CD8-positive, alpha-beta memory T cell (primary cell): ENCODE results near the gene AREG. TPM values are rescaled to one million over a fixed set of nuclear protein-coding genes. Genes with fewer than 3 reads are reported as not detected.

Experiments used
- CTCF ChIA-PET: fragments of 350-600 bp; sonication (Branson Sonifier 250); formaldehyde crosslinking; loops from one replicate; lab custom pipeline; 2021; ENCODE audit warnings: antibody characterized with exemption; lab: Charles Lee
- POLR2A ChIA-PET: fragments of 350-600 bp; sonication (Branson Sonifier 250); formaldehyde crosslinking; loops from one replicate; lab custom pipeline; 2021; ENCODE audit warnings: antibody characterized with exemption; lab: Charles Lee
- DNase-seq, 5 donors: peaks; one replicate each; pipeline versions ENCODE4 v3.0.0 to v3.0.0-alpha.2; 2020 to 2022; ENCODE audit warnings: mixed read lengths in 1 of 5
- H3K27ac ChIP-seq: one replicate; pipeline ENCODE4 v1.7.0; 2013; ENCODE audit warnings: low read depth, mild to moderate bottlenecking, low read length, moderate library complexity
- H3K27me3 ChIP-seq: 2 replicates; pipeline ENCODE4 v1.7.0; 2013; ENCODE audit warnings: low read length, mild to moderate bottlenecking; ENCODE audit not compliant: insufficient read depth, poor library complexity, severe bottlenecking
- H3K36me3 ChIP-seq: 2 replicates; pipeline ENCODE4 v1.7.0; 2013; ENCODE audit warnings: mild to moderate bottlenecking, low read length, moderate library complexity; ENCODE audit not compliant: insufficient read depth
- H3K4me1 ChIP-seq: 2 replicates; pipeline ENCODE4 v1.7.0; 2013; ENCODE audit warnings: mild to moderate bottlenecking, low read length, moderate library complexity; ENCODE audit not compliant: insufficient read depth
- H3K4me3 ChIP-seq: 2 replicates; pipeline ENCODE4 v1.7.0; 2013; ENCODE audit warnings: mild to moderate bottlenecking, low read length
- H3K9me3 ChIP-seq: 2 replicates; pipeline ENCODE4 v1.7.0; 2013; ENCODE audit warnings: mild to moderate bottlenecking, low read length
- H3K27ac Mint-ChIP-seq, 8 donors: one replicate each; pipeline ENCODE4 v1.8.0; 2020 to 2021; ENCODE audit warnings: mixed read lengths in 8 of 8, mild to moderate bottlenecking in 6 of 8, inconsistent platforms in 3 of 8, moderate library complexity in 3 of 8
- H3K27me3 Mint-ChIP-seq, 2 donors: one replicate each; pipeline ENCODE4 v1.8.0; 2020 to 2021; ENCODE audit warnings: mixed read lengths in 2 of 2, mild to moderate bottlenecking in 1 of 2, moderate library complexity in 1 of 2
- H3K36me3 Mint-ChIP-seq, 3 donors: one replicate each; pipeline ENCODE4 v1.8.0; 2020 to 2021; ENCODE audit warnings: mixed read lengths in 3 of 3, inconsistent platforms in 1 of 3, mild to moderate bottlenecking in 1 of 3
- H3K4me1 Mint-ChIP-seq, 3 donors: one replicate each; pipeline ENCODE4 v1.8.0; 2020 to 2021; ENCODE audit warnings: mixed read lengths in 3 of 3, inconsistent platforms in 1 of 3, mild to moderate bottlenecking in 1 of 3
- H3K4me3 Mint-ChIP-seq, 7 donors: one replicate each; pipeline ENCODE4 v1.8.0; 2020 to 2021; ENCODE audit warnings: mixed read lengths in 7 of 7, mild to moderate bottlenecking in 6 of 7, moderate library complexity in 4 of 7, inconsistent platforms in 2 of 7
- H3K9me3 Mint-ChIP-seq, 5 donors: one replicate each; pipeline ENCODE4 v1.8.0; 2020 to 2022; ENCODE audit warnings: mixed read lengths in 5 of 5, mild to moderate bottlenecking in 3 of 5, moderate library complexity in 2 of 5, inconsistent platforms in 1 of 5
- polyA plus RNA-seq: library from polyadenylated mRNA; unstranded; fragments of 300-500 nt; fragmentation: Illumina TruSeq; gene quantifications from one replicate; pipeline ENCODE4 v1.2.3, GENCODE V29; 2021
- total RNA-seq, 2 experiments: library from RNA; stranded (reverse); gene quantifications; one replicate each; pipeline ENCODE4 v1.2.3, GENCODE V29; 2021

The AREG gene
- total and polyA plus RNA-seq, 3 experiments from 2014 or later: 0.38 to 3.3 (median 0.46) TPM

DNA sequence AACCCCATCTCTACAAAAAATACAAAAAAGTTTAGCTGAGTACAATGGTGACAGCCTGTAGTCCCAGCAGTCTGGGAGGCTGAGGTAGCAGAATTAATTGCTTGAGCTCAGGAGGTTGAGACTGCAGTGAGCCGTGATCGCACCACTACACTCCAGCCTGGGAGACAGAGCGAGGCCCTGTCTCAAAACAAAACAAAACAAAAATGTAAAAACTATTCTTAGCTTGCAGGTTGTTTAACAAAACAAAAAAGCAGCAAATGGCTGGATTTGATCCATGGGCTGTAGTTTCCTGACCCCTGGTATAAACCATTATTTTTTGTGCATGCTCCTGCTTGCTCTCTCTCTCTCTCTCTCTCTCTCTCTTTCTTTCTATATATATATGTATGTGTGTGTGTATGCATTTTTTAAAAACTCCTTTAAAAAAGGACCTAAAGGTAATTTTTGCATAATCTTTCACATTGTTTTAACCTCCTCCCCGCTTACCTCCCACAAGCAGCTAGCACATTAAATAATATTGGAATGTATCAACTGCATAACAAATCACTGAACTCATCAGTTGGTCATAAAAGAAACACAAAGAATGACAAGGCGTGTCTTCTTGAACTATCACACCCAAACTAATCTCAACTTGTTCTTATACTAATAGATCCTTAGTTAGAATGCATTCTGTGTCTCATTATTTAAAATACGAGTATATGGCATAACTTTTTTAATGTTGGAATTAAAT lies 4.8 kb downstream of the AREG start:
- Histone ChIP-seq H3K4me1 (peaks cover 4% of the 10 kb centered on the region), H3K36me3 (no peaks in the 10 kb centered on the region), H3K4me3 (no peak overlapping the region), H3K9me3 (no peaks in the 10 kb centered on the region), H3K27ac (no peak overlapping the region), H3K27me3 (no peaks in the 10 kb centered on the region)
- H3K4me3 Mint-ChIP-seq: no peak overlapping the region
- peaks cover 1 to 9% (median 3%) of the 10 kb centered on the region in 3 donors for H3K36me3 Mint-ChIP-seq
- ChIA-PET POLR2A (no interaction called here), CTCF (no interaction called here)
- DNase-seq: no peak
- H3K27me3 Mint-ChIP-seq: peaks cover 3 to 31% of the 10 kb centered on the region in 2 donors
- no peaks in the 10 kb centered on the region for H3K9me3 Mint-ChIP-seq
- no peak overlapping the region for H3K27ac Mint-ChIP-seq
- H3K4me1 Mint-ChIP-seq: peaks cover 4 to 8% (median 7%) of the 10 kb centered on the region in 3 donors

DNA sequence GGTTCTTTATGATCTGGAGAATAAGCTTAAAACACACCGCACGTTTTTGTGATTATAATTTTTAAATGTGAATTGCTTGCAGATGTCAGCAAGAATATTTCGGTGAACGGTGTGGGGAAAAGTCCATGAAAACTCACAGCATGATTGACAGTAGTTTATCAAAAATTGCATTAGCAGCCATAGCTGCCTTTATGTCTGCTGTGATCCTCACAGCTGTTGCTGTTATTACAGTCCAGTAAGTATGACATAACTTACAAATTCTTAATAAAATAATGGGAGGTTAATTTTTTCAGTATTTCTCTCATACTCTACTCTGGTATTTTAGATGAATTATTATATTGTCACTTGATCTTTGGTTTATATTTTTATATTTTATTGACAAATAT lies 5.4 kb downstream of the AREG start:
- Mint-ChIP-seq H3K27me3 (peaks cover 3 to 31% of the 10 kb centered on the region in 2 donors), H3K9me3 (no peaks in the 10 kb centered on the region), H3K27ac (no peak overlapping the region), H3K36me3 (peaks cover 0 to 9% (median 3%) of the 10 kb centered on the region in 3 donors), H3K4me1 (peaks cover 3 to 4% (median 3%) of the 10 kb centered on the region in 3 donors), H3K4me3 (no peak overlapping the region)
- no peaks in the 10 kb centered on the region for H3K36me3 ChIP-seq
- ChIA-PET POLR2A (no interaction called here), CTCF (no interaction called here)
- H3K27me3 ChIP-seq: no peaks in the 10 kb centered on the region
- no peak overlapping the region for H3K27ac ChIP-seq
- peaks cover 4% of the 10 kb centered on the region for H3K4me1 ChIP-seq
- no peak for DNase-seq
- no peaks in the 10 kb centered on the region for H3K9me3 ChIP-seq
- no peak overlapping the region for H3K4me3 ChIP-seq

DNA sequence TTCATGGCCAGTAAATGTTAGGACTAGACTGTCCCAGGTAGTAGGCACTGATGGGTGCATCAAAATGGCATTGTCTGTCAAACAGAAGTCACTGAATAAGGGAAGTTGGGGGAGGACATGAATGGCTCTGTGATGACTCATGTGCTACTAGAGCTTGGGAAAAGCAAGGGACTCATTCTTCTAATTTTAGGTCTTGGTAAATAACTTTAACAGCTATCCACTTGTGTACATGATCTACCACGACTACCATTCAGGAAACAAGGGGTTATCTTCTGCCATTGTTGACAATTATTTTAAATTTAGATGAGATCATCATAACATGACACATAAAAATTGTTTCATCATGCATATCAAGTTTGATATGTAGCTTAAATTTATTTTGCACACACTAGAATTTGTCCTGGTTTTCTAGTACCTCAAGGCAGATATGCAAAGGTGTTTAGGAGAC lies 6.3 kb downstream of the AREG start:
- Mint-ChIP-seq H3K27me3 (peaks cover 4 to 31% of the 10 kb centered on the region in 2 donors), H3K4me1 (no peaks in the 10 kb centered on the region), H3K27ac (no peak overlapping the region), H3K4me3 (no peak overlapping the region), H3K36me3 (peaks cover 0 to 9% (median 3%) of the 10 kb centered on the region in 3 donors), H3K9me3 (no peaks in the 10 kb centered on the region)
- no peak overlapping the region for H3K4me3 ChIP-seq
- no peak for DNase-seq
- ChIA-PET POLR2A (no interaction called here), CTCF (no interaction called here)
- no peaks in the 10 kb centered on the region for H3K4me1 ChIP-seq
- no peaks in the 10 kb centered on the region for H3K27me3 ChIP-seq
- H3K36me3 ChIP-seq: no peaks in the 10 kb centered on the region
- no peaks in the 10 kb centered on the region for H3K9me3 ChIP-seq
- H3K27ac ChIP-seq: no peak overlapping the region

DNA sequence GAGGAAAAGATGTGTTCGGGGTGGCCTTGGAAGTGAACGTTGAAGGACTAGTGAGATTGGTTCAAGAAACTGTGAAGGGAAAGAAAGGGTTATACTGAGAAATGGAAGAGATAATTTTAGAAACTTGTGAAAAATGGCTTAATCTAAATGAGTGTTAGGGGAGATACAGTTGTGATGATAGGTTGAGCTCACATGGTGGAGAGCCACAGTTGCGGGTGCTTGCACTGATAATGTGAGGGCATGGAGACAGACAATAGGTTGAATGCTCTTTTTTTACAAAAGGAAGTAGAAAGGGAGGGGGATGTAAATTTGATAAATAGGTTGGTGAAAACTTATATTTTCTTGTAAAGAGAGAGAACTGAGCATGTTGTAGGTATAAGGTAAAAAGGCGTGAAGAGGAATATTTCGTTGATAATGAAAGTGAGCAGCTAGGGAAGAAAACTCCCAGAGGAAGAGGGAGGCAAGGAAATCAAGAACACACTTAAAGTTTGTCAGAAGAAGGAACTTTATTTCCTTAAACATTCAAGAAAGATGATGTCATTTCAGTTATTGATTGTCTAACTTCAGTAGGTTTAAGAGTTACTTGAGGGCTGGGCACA lies 8.2 kb downstream of the AREG start:
- Mint-ChIP-seq H3K27ac (no peak overlapping the region), H3K36me3 (peaks cover 0 to 9% (median 3%) of the 10 kb centered on the region in 3 donors), H3K4me3 (no peak overlapping the region), H3K4me1 (no peaks in the 10 kb centered on the region), H3K27me3 (peaks cover 5 to 27% of the 10 kb centered on the region in 2 donors), H3K9me3 (no peaks in the 10 kb centered on the region)
- Histone ChIP-seq H3K4me1 (no peaks in the 10 kb centered on the region), H3K27me3 (no peaks in the 10 kb centered on the region), H3K9me3 (no peaks in the 10 kb centered on the region), H3K36me3 (no peaks in the 10 kb centered on the region), H3K4me3 (no peak overlapping the region), H3K27ac (no peak overlapping the region)
- POLR2A ChIA-PET: no interaction called here
- CTCF ChIA-PET: interaction anchor here (1.1 kb wide), 1 partner anchor 8 kb away, joined by 3 read pairs; no protein-coding TSS in a partner anchor
- no peak for DNase-seq

DNA sequence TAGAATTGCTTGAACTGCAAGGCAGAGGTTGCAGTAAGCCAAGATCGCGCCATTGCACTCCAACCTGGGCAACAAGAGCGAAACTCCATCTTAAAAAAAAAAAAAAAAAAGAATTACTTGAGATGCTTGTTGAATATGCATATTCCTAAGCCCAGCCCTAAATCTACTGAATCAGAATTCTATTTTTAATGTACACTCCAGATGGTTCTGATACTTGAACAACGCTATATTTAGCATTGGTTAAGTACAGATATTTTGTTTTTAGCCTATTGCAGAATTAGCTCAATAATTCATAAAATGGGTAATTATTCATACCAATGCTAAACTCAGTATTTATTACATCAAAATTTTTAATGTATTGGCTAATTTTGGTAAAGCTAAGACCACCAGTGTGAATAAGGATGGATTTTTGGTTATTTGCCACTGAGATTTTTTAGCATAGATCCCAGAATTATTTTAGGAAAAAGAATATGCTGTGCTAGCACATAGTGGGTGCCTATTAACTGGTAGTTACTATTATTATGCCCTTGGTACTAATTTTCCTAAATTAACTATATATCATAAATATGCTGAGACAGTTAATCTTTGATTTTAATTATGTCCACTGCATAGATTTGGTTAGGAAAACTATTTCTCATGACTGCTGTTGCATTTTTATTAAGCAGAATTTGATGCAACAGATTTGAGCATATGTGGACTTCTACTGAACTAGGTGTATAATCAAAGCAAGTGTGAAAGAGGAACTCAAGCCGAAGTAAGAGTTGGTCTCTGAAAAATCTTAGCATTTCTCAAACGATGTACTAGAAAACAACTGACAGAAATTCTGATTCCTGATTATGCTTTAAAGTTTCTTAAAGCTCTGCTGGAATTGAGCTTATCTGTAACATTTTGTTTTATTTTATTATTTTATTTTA lies 9.2 kb downstream of the AREG start:
- H3K27me3 Mint-ChIP-seq: peaks cover 2 to 23% of the 10 kb centered on the region in 2 donors
- DNase-seq: no peak
- Histone ChIP-seq H3K4me3 (no peak overlapping the region), H3K27ac (no peak overlapping the region), H3K9me3 (no peaks in the 10 kb centered on the region), H3K4me1 (no peaks in the 10 kb centered on the region), H3K27me3 (no peaks in the 10 kb centered on the region), H3K36me3 (no peaks in the 10 kb centered on the region)
- H3K27ac Mint-ChIP-seq: no peak overlapping the region
- H3K4me3 Mint-ChIP-seq: no peak overlapping the region
- ChIA-PET CTCF (interaction anchor here (1.1 kb wide), 1 partner anchor 9 kb away, joined by 3 read pairs; no protein-coding TSS in a partner anchor), POLR2A (no interaction called here)
- no peaks in the 10 kb centered on the region for H3K9me3 Mint-ChIP-seq
- H3K4me1 Mint-ChIP-seq: no peaks in the 10 kb centered on the region
- H3K36me3 Mint-ChIP-seq: peaks cover 0 to 9% (median 3%) of the 10 kb centered on the region in 3 donors

DNA sequence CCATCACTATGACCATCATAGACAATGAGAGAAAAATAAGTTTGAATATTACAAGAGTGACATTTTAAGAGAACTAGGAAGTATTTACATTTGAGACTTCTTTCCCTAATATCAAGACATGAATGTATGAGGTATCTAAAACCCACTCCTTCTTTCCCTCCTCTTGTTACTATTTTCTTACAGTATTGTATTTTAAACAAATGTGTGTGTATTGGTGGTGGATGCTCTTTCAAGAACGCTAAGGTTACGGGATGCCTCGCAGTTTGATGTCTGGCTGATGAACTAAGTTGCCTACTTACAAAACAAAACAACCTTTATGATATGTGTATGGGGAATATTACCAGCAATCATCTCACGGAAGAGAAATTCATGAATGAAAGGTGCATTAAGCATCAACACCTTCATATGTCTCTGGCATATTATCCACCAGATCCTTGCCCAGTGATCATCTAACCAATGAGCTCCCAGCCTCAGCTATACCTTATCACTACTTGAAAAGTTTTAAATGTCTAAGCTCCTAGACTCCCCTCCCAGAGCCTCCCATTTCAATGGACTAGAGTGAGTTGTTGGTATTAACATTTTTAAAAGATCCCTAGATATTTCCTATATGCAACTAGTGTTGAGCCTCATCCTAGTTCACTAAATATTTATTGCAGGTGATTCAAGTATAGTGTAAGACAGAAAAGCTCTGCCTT lies 10.6 kb downstream of the AREG start:
- no peaks in the 10 kb centered on the region for H3K4me1 Mint-ChIP-seq
- DNase-seq: no peak
- H3K36me3 ChIP-seq: no peaks in the 10 kb centered on the region
- no peak overlapping the region for H3K27ac ChIP-seq
- peaks cover 5 to 28% of the 10 kb centered on the region in 2 donors for H3K27me3 Mint-ChIP-seq
- no peak overlapping the region for H3K4me3 ChIP-seq
- peaks cover 0 to 9% (median 8%) of the 10 kb centered on the region in 5 donors for H3K9me3 Mint-ChIP-seq
- H3K27ac Mint-ChIP-seq: no peak overlapping the region
- POLR2A ChIA-PET: no interaction called here
- H3K27me3 ChIP-seq: no peaks in the 10 kb centered on the region
- H3K4me1 ChIP-seq: no peaks in the 10 kb centered on the region
- no peaks in the 10 kb centered on the region for H3K9me3 ChIP-seq
- peaks cover 0 to 5% (median 0%) of the 10 kb centered on the region in 3 donors for H3K36me3 Mint-ChIP-seq
- CTCF ChIA-PET: interaction anchor here (1.1 kb wide), 1 partner anchor 9 kb away, joined by 3 read pairs; no protein-coding TSS in a partner anchor
- H3K4me3 Mint-ChIP-seq: no peak overlapping the region

DNA sequence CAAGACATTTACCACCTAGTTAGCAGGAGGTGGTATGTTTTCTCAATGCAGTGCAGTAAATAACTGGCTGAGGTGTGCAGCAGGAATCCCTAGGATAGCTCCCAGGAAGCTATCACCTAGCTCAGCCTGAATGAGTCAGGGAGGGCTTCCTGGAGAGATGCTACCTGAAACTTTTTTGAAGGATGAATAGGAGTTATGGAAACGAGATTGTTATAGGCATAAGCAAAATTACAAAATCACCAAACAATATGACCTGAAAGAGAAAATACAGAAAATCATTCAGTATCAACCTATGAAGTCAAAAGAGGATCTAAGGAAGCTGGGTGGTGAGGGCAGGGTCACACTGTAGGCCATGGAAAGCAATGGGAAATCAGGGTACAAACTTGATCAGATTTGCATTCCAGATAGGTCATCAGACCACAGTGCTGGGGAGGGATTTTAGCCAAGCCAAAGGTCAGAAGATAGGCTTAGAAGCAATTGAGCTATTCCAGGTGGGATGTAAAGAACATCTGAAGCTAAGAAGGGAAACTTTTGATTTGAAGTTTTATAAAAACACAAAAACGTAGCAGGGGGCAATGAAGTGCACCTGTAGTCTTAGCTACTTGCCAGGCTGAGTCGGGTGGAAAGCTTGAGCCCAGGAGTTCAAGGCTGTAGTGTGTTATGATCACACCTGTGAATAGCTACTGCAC lies 11.3 kb downstream of the AREG start:
- Mint-ChIP-seq H3K4me3 (no peak overlapping the region), H3K9me3 (peaks cover 0 to 11% (median 9%) of the 10 kb centered on the region in 5 donors), H3K4me1 (no peaks in the 10 kb centered on the region), H3K36me3 (peaks cover 0 to 5% (median 0%) of the 10 kb centered on the region in 3 donors), H3K27me3 (peaks cover 5 to 25% of the 10 kb centered on the region in 2 donors), H3K27ac (no peak overlapping the region)
- H3K4me1 ChIP-seq: no peaks in the 10 kb centered on the region
- no peaks in the 10 kb centered on the region for H3K36me3 ChIP-seq
- H3K27me3 ChIP-seq: no peaks in the 10 kb centered on the region
- no peak overlapping the region for H3K27ac ChIP-seq
- no peak overlapping the region for H3K4me3 ChIP-seq
- H3K9me3 ChIP-seq: no peaks in the 10 kb centered on the region
- POLR2A ChIA-PET: no interaction called here
- DNase-seq: no peak
- CTCF ChIA-PET: interaction anchor here (1.1 kb wide), 1 partner anchor 9 kb away, joined by 3 read pairs; no protein-coding TSS in a partner anchor
